SK-N-MC (cell line): ENCODE data around the gene RABEP2.
"Not testable (repeated sequence)": the region's sequence is repeated elsewhere in the genome, so short reads cannot be mapped to it uniquely, and the experiment has no call there.

Experiments
- DNase-seq: peaks from one replicate; pipeline ENCODE4 v3.0.0-alpha.2; 2011; ENCODE audit warnings: low read depth, low spot score
- H3K27ac ChIP-seq: fragments of 200-600 bp; sonication (generic); 2 replicates; pipeline ENCODE4 v1.5.1; 2016; ENCODE audit warnings: mixed run types
- H3K36me3 ChIP-seq: fragments of 200-600 bp; sonication (generic); 2 replicates; pipeline ENCODE4 v1.6.1; 2017; ENCODE audit warnings: antibody characterized with exemption, low read length, mixed read lengths; ENCODE audit not compliant: insufficient read depth
- H3K4me3 ChIP-seq: fragments of 200-600 bp; sonication (generic); 2 replicates; pipeline ENCODE4 v1.5.1; 2016
- H3K9ac ChIP-seq: fragments of 200-600 bp; sonication (generic); 2 replicates; pipeline ENCODE4 v1.8.0; 2017; ENCODE audit warnings: mixed run types, mixed read lengths; ENCODE audit not compliant: insufficient read length
- H3K9me3 ChIP-seq: fragments of 200-600 bp; sonication (generic); 2 replicates; pipeline ENCODE4 v1.6.1; 2017; ENCODE audit warnings: low read depth, mild to moderate bottlenecking, antibody characterized with exemption, low read length, moderate library complexity, mixed read lengths
- EZH2 ChIP-seq: fragments of 200-600 bp; sonication (generic); IDR thresholded peaks from one replicate; pipeline ENCODE4 v1.6.1; 2017; ENCODE audit warnings: antibody characterized with exemption
- FOXP2 ChIP-seq: optimal IDR thresholded peaks from 2 replicates; pipeline ENCODE3; 2011; ENCODE audit warnings: mild to moderate bottlenecking, moderate library complexity; ENCODE audit not compliant: insufficient read depth; ENCODE audit errors: extremely low read length, control extremely low read depth
- POLR2AphosphoS5 ChIP-seq: IDR thresholded peaks from 2 replicates; pipeline ENCODE4 v1.6.1; 2012; ENCODE audit warnings: mild to moderate bottlenecking, low read depth, low read length, borderline replicate concordance

The RABEP2 gene

DNA sequence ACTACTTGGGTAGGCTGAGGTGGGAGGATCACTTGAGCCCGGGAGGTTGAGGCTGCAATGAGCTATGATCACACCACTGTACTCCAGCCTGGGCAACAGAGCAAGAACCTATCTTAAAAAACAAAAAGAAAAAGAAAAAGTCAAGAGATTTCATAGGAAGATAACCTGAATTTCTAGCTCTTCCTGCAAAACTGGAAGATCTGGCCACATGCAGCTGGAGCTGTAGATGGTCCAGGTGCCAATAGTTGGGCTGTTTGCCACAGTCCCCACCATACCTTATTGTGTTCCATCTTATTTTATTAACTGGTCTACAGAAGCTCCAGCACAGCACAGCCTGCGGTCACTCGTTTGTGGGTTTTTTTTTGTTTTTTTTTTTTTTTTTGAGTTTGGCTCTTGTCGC is 31.7 kb downstream of the RABEP2 start:
- Histone ChIP-seq H3K27ac (no peak overlapping the region), H3K9ac (no peak overlapping the region), H3K4me3 (no peak overlapping the region), H3K36me3 (no peaks in the 10 kb centered on the region), H3K9me3 (no peaks in the 10 kb centered on the region)
- TF ChIP-seq FOXP2, result no peak
- no peak for TF ChIP-seq EZH2
- TF ChIP-seq POLR2AphosphoS5, result no peak
- DNase-seq, result no peak

DNA sequence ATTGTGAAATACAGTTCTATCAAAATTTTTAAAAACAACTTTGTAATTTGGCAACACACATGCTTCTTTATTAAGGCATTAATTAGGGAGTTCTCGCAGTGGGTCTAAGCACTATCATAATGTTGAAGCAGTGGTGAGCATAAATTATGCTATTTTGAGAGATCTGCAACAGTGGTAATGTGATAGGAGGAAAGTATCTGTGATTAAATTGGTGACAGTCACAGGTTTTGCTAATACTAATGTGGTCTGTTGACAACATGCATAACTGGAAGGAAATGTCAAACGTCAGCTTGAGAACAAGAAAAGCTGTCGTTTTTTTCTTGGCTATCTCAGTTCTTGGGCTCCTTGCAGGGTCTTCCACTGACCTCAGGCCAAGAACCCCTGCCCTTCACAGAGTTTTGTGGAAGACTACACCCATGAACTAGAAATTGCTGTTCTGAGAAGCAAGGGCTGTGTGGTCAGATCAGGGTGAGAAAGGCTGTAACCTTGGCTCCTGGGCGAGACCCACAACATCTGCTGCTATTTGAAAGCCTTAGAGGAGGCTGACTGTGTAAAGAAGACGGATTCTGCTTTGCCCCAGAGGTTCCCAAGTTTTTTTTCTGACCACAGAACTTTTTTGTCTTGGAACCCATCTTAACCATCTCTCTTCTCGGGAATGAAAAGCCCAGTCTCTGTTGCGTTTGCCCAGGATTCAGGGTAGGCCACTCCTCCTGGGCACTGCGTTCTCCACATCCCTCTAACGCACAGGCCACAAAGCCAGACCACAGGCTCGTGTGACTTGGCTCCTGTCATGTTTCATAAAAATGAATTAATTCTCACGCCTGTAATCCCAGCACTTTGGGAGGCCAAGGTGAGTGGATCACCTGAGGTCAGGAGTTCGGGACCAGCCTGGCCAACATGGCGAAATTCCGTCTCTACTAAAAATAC is 32.8 kb downstream of the RABEP2 start:
- TF ChIP-seq FOXP2 (no peak), POLR2AphosphoS5 (no peak), EZH2 (no peak)
- Histone ChIP-seq H3K36me3 (no peaks in the 10 kb centered on the region), H3K4me3 (no peak overlapping the region), H3K9ac (no peak overlapping the region), H3K9me3 (no peaks in the 10 kb centered on the region), H3K27ac (no peak overlapping the region)
- no peak for DNase-seq

DNA sequence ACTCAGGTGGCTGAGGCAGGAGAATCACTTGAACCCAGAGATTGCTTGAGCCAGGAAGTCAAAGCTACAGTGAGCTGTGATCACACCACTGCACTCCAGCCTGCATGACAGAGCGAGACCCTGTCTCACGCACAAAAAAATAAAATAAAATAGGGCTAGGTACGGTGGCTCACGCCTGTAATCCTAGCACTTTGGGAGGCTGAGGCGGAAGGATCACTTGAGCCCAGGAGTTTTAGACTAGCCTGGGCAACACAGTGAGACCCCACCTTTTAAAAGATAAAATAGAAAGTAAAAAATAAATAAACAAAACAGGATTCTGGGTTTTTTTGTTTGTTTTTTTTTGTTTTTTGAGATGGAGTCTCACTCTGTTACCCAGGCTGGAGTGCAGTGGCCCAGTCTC is 34.7 kb downstream of the RABEP2 start:
- H3K9ac ChIP-seq, H3K36me3 ChIP-seq, DNase-seq, H3K9me3 ChIP-seq, H3K4me3 ChIP-seq, H3K27ac ChIP-seq: not testable (repeated sequence)

DNA sequence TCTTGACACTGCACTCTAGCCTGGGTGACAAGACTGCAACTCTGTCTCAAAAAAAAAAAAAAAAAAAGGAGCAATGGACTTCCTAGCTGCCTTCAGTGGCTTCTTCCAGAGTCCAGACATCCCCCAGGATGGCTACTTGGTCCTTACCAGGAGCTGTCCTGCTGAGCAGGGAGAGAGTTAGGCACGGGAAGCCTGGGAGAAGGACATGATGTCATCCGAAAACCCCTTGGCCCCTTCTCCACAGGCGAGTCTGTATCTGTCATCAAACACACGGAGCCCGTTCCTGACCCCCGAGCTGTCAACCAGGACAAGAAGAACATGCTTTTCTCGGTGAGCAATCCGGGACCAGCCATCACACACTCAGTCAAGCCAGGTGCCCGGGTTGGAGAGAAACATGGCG is 38.1 kb downstream of the RABEP2 start:
- Histone ChIP-seq H3K9me3 (no peaks in the 10 kb centered on the region), H3K27ac (no peak overlapping the region), H3K36me3 (no peaks in the 10 kb centered on the region), H3K4me3 (no peak overlapping the region), H3K9ac (no peak overlapping the region)
- DNase-seq, result no peak
- TF ChIP-seq POLR2AphosphoS5, result no peak
- TF ChIP-seq FOXP2, result no peak
- TF ChIP-seq EZH2, result no peak

DNA sequence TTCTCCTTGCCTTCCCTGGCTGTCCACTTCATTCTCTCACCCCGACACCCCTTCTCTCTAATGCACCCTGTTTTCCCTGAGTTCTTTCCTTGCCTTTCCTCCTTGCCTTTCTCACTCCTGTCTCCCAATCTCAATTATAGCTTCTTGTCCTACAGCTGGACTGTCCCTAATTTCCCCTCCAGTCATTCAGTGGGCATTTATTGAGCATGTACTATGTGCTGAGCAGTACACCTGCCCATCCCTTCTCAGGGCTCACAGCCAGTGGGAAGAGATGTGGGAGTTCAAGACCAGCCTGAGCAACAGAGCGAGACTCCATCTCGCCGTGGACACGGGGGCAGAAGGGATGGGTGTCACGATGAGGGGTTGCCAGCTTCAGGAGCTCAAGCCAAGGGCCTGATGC is 41.0 kb downstream of the RABEP2 start:
- TF ChIP-seq POLR2AphosphoS5 (no peak), FOXP2 (no peak), EZH2 (no peak)
- no peak overlapping the region for H3K27ac ChIP-seq

DNA sequence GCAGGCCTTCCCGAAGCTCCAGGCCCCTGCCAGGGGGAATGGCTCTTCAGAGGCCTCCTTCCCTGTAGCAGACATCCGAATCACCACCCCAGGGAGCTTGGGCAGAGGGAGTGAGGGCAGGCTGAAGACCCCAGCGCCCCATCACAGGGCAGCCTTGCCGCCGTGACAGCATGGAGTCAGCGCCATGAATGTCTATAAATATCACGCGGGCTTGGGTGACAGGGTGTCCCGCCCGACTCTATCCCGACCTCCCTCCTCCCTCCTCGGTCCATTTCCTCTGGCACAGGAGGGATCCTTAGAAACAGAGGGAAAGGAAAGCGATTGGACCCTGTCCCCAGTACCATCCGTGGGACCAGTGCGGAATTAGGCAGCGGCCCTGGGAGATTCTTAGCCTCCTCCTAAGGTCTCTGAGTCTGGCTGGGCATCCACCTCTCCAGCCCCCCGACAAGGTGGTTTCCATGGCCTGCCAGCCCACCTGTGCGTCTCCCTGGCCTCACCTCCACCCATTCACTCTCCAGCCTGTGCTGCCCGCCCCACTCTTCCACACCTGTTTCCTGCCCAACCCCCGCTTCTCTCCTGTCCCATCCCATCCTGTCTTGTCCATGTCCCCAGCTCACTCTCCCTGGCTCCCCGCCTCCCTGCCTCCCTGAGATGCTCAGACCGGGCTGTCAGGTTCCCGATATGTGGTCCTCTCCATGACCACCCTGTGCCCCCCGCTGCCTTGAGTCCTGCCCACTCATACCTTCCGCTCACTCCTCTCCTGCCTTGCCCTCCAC is 41.6 kb downstream of the RABEP2 start:
- no peaks in the 10 kb centered on the region for H3K36me3 ChIP-seq
- H3K27ac ChIP-seq, result no peak overlapping the region
- H3K4me3 ChIP-seq, result no peak overlapping the region
- no peak for DNase-seq
- no peak overlapping the region for H3K9ac ChIP-seq
- no peaks in the 10 kb centered on the region for H3K9me3 ChIP-seq
- TF ChIP-seq EZH2 (no peak), FOXP2 (no peak), POLR2AphosphoS5 (no peak)

More for the DNA sequence above, 41.0 kb downstream of the RABEP2 start:
- no peaks in the 10 kb centered on the region for H3K9me3 ChIP-seq
- no peak overlapping the region for H3K4me3 ChIP-seq
- DNase-seq, result no peak
- no peak overlapping the region for H3K9ac ChIP-seq
- H3K36me3 ChIP-seq, result no peaks in the 10 kb centered on the region

DNA sequence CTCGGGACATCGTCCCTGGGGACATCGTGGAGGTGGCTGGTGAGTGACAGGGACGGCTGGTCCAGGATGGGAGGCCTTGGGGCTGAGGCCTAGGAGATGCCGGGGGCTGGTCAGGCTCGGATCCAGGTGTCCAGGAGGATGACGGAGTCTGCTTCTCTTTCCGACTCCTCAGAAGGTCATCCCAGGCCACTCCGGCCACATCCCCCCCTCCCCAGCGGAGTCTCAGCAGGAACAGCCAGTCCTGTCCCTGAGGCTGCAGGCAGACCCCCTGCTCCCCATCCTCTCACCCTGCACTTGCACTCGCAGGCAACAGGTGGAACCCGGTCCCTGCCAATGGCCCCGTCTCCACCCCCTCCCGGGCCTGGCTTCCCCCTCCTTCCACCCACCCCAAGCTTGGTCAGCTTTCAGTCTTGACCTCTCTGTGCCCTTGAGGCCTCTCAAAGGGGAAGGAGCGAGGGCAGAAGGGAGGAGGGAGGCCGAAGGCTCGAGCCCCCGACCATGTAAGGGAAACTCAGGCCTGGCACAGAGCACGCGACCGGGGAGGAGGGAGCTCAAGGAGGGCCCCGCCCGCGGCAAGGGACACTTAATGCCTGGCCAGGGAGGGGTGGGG is 42.4 kb downstream of the RABEP2 start:
- DNase-seq, result no peak
- Histone ChIP-seq H3K36me3 (no peaks in the 10 kb centered on the region), H3K9me3 (no peaks in the 10 kb centered on the region), H3K27ac (no peak overlapping the region), H3K9ac (no peak overlapping the region), H3K4me3 (no peak overlapping the region)
- no peak for TF ChIP-seq FOXP2
- TF ChIP-seq EZH2, result no peak
- no peak for TF ChIP-seq POLR2AphosphoS5

DNA sequence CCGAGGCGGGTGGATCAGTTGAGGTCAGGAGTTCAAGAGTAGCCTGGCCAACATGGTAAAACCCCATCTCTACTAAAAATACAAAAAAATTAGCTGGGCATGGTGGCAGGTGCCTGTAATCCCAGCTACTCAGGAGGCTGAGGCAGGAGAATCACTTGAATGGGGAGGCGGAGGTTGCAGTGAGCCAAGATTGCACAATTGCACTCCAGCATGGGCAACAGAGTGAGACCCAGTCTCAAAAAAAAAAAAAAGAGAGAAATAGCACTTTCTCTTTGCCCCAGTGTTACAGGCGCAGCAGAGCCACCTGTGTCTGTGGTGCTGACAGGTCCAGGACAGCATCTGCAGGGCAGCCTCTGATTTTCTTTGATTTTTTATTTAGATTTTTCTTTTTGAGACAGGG is 43.5 kb downstream of the RABEP2 start:
- not testable (repeated sequence) for H3K4me3 ChIP-seq, H3K9ac ChIP-seq

DNA sequence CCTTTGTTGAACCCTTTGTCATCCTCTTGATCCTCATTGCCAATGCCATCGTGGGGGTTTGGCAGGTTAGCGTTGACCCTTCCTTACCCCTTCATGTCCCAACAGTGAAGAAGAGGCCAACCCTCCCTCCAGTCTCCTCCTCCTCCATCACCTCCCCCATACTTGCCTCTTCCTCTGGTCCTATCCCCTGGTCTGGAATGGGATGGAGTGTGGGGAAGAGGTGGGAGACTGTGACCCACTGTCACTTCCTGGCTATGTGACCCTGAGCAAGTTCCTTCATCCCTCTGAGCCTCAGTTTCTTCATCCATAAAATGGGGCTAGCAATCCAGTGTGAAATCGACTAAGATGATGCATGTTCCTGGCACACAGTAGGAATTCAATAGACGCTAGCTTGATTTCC is 44.1 kb downstream of the RABEP2 start:
- H3K9me3 ChIP-seq, result no peaks in the 10 kb centered on the region
- H3K36me3 ChIP-seq, result no peaks in the 10 kb centered on the region
- no peak for TF ChIP-seq EZH2
- no peak for TF ChIP-seq POLR2AphosphoS5
- no peak for TF ChIP-seq FOXP2
- H3K27ac ChIP-seq, result no peak overlapping the region
- no peak overlapping the region for H3K9ac ChIP-seq
- no peak overlapping the region for H3K4me3 ChIP-seq
- DNase-seq, result no peak

More for the DNA sequence above, 43.5 kb downstream of the RABEP2 start:
- H3K36me3 ChIP-seq, H3K27ac ChIP-seq, H3K9me3 ChIP-seq, DNase-seq: not testable (repeated sequence)
